Activated T-cell treated with anti-CD3 and anti-CD28 coated beads, Interleukin-2, amount 50 U/mL, for 48 hours (primary cell): ENCODE measurements around the gene DOK4.

Experiments used
- DNase-seq, 2 experiments: peaks; one replicate each; pipeline ENCODE4 v3.0.0-alpha.2; 2020

The DOK4 gene

DNA sequence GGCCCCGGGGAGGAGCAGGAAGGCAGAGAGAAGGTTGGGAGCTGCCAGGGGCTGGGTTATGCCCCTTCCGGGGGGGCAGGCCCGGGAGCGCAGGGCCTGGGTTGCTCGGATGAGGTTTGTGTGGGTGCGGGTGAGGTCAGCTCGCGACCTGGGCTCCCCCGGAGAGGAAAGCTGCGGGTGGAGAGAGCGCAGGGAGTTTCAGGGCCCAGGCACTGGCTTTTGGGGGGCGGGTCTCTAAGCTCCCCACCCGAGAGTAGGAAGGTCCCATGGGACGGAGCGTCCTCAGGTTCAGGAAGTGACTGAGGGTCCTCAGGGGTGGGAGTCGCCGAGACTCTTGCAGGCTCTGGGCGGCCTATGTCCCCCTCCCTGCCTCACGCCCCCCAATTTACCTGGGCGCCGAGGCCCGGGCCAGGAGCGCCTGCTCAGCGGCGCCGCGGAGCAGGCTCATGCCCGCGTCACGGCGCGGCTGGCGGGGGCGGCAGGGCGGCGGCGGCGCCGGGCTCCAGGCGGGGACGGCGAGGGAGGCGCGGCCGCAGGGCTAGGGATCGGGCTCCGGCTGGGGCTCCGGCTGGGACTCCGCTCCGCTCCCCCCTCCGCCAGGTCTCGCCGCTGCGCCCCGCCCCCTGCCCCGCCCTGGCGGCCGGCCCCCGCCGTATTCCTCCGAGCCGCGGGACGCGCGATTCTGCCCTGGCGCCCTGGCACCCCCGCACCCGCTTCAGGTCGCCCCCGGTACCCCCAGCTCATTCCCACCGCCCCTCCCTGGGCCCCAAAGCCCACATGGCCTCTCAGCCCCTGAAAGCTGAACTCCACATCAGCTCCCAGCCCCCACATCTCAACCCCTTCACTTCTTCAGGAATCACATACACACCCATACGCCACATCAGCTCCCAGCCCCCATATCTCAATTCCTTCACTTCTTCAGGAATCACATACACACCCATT lies at the start of gene DOK4:
Gene DOK4, minus strand, starts transcription at position 578 of the 942 bp plus-strand sequence. CDS start 6,986 bp downstream, outside the sequence.
- peak; percentile 85 to 90 for DNase-seq

GRCh38 chr16:57535680-57536305 lies 49.5 kb upstream of the DOK4 start:
- peak; percentile 94 to 96 for DNase-seq

- peak; percentile 22 to 32 for DNase-seq
Measured at GRCh38 chr16:57534881-57535658, 48.8 kb upstream of the DOK4 start.

GRCh38 chr16:57534337-57534880 lies 48.1 kb upstream of the DOK4 start:
- peak; percentile 34 to 41 for DNase-seq

DNA sequence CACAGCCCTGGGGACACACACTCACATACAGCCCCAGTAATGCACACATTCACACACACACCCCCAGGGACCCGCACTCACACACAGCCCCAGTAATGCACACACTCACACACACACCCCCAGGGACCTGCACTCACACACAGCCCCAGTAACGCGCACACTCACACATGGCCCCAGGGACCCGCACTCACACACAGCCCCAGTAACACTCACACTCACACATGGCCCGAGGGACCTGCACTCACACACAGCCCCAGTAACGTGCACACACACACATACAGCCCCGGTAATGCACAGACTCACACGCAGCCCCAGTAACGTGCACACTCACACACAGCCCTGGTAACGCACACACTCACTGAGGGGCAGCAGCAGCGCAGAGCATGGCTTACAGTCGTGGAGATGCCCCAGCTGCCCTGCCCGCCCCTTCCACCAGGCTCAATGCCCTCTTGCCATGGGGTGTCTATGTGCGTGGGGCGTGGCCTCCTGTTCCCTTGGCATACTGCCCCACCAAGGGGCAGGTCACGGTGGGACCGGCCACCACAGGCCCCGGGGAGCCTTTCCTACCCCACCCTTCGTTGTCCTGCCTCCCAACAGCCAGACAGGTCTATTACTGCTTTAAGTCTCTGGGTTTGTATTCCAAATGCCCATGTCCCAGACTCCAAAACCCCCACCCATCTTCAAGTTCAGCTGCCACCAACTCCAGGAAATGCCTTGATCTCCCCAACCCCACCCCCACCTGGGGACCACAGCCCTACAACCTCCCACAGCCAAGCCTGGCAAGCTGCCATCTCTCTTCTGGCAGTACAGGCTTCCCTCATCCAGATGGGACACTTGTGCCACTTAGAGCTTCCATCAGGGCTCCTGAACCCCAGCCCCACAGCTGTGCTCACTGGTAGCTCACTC lies 47.4 kb upstream of the DOK4 start:
- peak; percentile 33 to 46 for DNase-seq

DNA sequence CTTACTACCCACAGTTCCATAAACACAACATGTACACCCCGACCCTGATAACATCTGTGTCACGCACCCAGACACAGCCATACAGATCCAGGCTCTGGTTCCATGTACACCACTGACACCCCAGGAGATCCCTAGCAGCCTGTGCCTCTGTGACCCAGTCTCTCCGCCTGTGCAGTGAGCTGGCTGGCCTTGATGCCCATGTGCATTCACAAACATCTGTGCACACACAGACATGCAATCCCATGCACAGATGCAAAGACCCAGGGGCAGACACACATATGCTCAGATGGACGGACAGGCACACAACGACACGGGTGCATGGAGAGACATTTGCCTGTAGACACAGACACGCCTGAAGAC lies 46.0 kb upstream of the DOK4 start:
- peak in 1 of 2 experiments; percentile 23 for DNase-seq

DNA sequence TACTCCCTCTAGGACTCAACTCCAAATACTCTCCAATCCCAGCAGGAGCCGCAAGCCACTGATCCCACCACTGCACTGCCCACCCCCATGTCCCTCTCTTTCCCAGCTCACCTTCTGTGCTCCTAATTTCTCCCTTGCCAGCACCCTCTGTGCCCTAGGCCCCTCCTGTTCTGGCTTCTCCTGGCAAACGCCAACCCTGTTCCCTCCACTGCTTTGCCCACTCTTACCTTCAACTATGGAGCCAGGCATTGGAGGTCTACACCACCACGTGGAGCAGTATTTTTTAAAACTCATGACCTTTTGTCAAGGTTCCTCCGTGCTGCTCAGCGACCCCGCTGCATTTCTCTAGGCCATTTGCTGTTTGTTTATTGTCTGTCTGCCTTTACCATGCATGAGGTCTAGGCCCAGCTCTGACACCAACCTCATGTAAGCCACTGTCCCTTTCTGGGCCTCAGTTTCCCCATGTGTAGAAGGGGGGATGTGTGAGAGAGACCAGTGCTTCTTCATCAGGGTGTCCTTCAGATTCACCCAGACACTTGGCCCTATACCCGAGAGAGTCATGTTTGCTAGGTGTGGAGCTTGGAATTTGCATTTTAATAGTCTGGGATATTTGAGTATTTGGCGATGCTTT lies 45.5 kb upstream of the DOK4 start:
- peak in 1 of 2 experiments; percentile 16 for DNase-seq

DNA sequence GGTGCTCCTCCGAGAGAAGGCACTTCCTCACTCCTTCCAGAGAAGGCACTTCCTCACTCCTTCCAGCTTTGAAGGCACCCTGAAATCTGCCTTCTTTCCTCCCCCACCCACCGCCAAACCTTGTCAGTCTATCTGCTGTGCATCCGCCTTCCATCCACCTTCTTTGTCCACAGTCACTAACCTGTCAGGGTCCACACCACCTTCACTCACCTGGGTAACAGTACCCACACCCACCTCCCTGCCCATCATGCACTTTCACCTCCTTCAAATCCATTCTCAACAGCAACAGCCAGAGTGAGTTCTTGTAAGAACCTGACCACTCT lies 44.9 kb upstream of the DOK4 start:
- no peak for DNase-seq

GRCh38 chr16:57530522-57531252 lies 44.4 kb upstream of the DOK4 start:
- no peak for DNase-seq

- DNase-seq, result peak; percentile 75 to 80
Measured at GRCh38 chr16:57530104-57530521, 43.8 kb upstream of the DOK4 start.

GRCh38 chr16:57529391-57530103 lies 43.3 kb upstream of the DOK4 start:
- peak in 1 of 2 experiments; percentile 34 for DNase-seq

- DNase-seq, result no peak
Measured at GRCh38 chr16:57528499-57529390, 42.5 kb upstream of the DOK4 start.

DNA sequence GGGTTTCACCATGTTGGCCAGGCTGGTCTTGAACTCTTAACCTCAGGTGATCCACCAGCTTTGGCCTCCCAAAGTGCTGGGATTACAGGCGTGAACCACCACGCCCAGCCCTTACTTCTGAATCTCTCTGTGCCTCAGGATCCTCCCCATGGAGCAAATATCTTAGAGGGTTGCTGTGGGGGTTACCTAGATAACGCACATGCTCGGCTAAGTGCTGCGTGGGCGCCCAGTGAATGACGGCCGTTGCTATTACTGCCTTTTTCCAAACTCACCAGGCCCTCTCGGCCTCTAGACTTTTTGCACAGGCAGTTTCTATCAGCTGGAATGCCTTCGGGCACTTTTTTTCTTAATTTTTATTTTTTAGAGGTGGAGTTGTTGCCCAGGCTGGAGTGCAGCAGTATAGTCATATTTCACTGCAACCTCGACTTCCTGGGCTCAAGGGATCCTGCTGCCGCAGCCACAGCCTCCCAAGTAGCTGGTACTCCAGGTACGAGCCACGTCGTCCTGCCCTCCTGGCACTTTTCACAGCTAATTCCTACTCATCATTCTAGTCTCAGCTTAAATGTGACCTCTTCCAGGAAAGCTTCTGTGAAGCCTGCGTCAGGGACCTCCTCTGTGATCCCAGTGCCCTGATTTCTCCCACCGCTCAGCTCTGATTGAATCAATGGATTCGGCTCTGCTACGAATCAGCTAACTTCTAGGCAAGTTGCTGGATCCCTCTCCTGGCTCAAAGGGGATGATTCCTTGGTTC lies 41.5 kb upstream of the DOK4 start:
- DNase-seq, result no peak

- DNase-seq, result no peak
Measured at GRCh38 chr16:57527027-57527426, 40.7 kb upstream of the DOK4 start.

DNA sequence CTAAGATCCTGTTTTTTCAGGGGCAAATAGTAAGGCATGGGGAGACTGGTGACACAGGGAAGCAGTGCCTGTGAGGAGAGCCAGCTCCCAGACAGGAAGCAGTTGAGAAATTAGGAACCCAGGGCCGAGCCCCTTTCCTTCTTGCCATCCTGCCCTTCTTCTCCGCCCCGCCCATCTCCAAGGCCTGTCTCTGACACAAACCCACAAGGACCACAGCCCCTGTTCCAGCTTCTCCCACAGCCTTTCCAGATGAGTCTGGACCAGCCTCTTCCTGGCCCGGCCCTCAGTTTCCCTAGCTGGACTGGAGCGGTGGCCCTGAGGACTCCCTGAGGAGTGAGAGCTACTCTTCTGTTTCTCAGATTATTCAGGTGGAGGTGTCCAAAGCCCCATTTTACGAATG lies 40.2 kb upstream of the DOK4 start:
- DNase-seq, result no peak

DNA sequence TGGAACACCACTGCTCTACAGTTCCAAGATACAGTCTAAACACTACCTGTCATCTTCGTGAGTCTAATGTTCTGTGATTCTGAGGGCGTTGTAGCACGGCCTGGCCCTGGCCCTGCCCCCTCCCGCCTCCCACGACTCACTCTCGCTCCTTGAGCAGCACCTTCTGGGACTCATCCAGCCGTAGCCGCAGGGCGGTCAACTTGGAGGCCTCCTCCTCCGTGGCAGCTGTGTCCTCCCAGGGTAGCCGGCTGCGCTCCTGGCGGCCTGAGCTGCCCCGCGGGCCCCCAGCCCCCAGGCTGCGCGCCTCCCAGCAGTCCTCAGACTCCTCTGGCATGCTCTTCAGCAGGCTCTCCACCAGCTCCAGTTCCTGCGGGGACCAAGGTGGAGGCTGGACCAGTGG lies 39.5 kb upstream of the DOK4 start:
- DNase-seq, result no peak

DNA sequence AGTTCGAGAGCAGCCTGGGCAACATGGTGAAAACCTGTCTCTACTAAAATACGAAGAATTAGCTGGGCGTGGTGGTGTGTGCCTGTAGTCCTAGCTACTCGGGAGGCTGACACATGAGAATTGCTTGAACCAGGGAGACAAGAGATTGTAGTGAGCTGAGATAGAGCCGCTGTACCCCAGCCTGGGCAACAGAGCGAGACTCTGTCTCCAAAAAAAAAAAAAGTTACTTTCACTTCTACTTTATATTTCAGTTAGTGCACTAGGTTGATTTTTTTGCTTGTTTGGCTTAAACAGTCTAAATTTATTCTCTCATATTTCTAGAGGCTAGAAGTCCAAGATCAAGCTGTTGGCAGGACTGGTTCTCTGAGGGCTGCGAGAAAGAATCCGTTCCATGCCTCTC lies 36.7 kb upstream of the DOK4 start:
- DNase-seq, result no peak

DNA sequence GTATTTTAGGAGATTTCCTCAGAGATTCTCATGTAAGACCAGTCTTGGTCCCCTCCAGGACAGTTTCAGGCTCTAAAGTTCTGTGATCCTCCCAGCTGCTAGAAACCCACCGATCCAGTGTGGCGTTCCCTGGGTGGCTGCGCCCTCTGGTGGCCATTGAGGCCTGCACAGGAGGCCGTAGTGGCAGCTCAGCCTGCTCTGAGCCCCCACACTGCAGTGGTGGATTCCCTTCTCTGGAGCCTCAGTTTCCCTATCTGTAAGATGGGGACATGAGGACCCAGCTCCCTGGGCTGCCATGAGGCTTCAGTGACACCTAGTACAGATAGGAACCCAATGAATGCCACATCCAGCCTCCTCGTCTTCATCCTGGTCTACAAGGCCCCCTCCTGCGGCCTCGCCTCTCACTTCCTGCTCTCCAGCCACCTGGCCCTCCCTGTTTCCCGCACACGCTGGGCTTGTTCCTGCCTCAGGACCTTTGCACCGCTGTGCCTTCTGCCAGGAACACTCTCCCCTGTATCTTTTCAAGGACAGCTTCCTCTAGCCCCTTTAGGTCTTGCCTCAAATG lies 33.6 kb upstream of the DOK4 start:
- DNase-seq, result peak; percentile 88 to 89
